Suprapubic skin (tissue), 2 donors: ENCODE measurements around the gene RAB40B.

Experiments used
- EP300 ChIP-seq: sonication (generic); formaldehyde crosslinking; IDR thresholded peaks from one replicate; pipeline ENCODE4 v1.6.1; 2017; ENCODE audit warnings: antibody characterized with exemption
- POLR2A ChIP-seq, 2 donors: fragments of 450-650 bp; IDR thresholded peaks; one replicate each; pipeline ENCODE4 v1.6.1; 2017; ENCODE audit warnings: antibody characterized with exemption in 2 of 2, mild to moderate bottlenecking in 2 of 2, moderate library complexity in 2 of 2

GRCh38 chr17:82665891-82666290 is 32.6 kb downstream of the RAB40B start:
- TF ChIP-seq POLR2A (IDR thresholded peaks at IDR 0.05): no peak
- no peak for TF ChIP-seq EP300
